GM13977 (cell line): ENCODE measurements around the gene ERFE.

Experiments used
- DNase-seq: peaks from one replicate; pipeline ENCODE4 v3.0.0; 2012; ENCODE audit warnings: low spot score
- in situ Hi-C: fragments of 300-500 bp; cut with MboI; formaldehyde crosslinking; loops from one replicate; pipeline ENCODE4 v1.12.0; 2022; ENCODE audit warnings: low sequenced_read_pairs, low pct_unique_long_range_greater_than_20kb, mixed read lengths, inconsistent platforms; ENCODE audit not compliant: unreplicated experiment
- TF ChIP-seq, protein P1 (sequence below): IDR thresholded peaks from 2 replicates; pipeline ENCODE4 v1.5.1; 2012; ENCODE audit warnings: mild to moderate bottlenecking, control low read depth; ENCODE audit not compliant: insufficient read depth; ENCODE audit errors: extremely low read depth, missing control alignments

The ERFE gene

DNA sequence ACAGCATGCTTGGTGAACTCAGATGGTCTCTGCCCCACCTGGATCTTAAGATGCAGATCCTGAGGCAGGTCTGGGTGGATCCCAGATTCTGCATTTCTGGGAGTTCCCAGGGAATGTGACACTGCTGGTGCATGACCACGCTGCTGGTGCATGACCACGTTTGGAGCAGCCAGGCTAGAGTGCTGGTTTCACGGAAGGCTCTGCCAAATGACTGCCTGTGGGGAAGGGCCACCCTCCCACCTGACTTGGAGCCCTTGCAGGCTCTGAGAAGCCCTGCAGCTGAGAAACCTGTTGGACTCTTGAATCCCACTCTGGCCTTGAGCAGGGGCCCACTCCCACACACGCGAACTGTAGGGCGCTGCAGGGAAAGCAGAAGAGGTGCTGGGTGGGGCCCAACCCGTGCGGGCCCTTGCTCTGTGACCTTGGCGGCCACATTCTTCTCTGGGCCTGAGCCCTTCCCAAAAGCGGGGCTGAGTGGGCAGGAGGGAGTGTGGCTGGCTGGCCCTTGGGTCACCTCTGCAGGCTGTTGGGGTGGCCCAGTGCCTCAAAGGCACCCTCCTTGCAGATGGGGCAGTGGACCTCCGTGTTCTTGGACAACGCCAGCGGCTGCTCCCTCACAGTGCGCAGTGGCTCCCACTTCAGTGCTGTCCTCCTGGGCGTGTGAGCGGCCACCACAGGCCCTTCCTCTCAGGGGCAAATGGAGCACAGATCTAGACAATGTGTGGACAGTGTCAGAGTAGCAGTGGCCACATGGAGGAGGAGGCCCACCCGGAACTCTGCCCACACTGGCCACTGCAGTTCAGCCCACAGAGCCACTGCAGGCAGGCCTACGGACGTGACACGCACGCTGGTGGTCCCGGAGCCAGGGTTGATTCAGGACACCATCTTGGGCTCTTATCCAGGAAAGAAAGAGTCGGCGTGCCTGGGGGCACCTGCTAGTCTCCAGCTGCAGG is 7.9 kb downstream of the ERFE start:
- in situ Hi-C loops, result no loop called here
- no peak for DNase-seq
- TF ChIP-seq, protein P1, sequence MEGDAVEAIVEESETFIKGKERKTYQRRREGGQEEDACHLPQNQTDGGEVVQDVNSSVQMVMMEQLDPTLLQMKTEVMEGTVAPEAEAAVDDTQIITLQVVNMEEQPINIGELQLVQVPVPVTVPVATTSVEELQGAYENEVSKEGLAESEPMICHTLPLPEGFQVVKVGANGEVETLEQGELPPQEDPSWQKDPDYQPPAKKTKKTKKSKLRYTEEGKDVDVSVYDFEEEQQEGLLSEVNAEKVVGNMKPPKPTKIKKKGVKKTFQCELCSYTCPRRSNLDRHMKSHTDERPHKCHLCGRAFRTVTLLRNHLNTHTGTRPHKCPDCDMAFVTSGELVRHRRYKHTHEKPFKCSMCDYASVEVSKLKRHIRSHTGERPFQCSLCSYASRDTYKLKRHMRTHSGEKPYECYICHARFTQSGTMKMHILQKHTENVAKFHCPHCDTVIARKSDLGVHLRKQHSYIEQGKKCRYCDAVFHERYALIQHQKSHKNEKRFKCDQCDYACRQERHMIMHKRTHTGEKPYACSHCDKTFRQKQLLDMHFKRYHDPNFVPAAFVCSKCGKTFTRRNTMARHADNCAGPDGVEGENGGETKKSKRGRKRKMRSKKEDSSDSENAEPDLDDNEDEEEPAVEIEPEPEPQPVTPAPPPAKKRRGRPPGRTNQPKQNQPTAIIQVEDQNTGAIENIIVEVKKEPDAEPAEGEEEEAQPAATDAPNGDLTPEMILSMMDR, result no peak

DNA sequence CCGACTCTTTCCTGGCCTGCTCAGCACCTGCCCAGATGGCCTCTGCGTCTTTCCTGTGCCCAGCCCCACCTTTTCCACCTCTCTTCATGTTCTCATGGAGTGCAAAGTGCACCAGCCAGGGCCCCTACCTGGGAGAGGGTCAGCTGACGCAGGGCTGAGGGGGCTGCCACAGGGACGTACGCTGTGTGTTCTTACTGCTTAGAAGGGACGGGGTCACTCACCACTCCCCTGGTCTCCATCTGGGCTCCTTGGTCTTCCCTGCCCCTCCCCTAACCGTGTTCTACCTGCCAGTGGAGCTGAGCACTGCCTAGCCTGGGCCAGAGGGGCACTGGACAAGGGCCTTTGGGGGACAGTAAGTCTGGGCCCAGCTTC is 8.6 kb downstream of the ERFE start:
- TF ChIP-seq, protein P1, result no peak
- no peak for DNase-seq
- in situ Hi-C loops, result no loop called here

DNA sequence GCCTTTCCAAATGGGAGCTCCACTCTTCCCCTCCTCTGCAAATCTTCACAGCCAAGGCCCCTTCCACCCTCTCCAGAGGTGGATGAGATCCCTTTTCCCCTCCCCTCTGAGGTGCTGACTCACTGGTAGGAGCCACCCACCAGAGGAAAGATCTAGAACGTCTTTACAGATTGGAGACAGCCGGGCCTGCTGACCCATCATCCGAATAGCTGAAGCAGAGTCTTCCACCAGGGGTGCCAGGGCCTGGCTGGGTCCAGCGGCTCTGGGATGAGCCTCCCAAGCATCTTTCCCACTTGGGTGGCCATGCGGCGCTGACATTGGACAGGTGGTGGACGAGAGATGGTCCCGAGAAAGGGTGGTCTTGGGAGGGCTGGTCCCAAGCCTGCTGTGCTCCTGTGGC is 9.0 kb downstream of the ERFE start:
- in situ Hi-C loops, result no loop called here
- TF ChIP-seq, protein P1, result no peak
- no peak for DNase-seq

DNA sequence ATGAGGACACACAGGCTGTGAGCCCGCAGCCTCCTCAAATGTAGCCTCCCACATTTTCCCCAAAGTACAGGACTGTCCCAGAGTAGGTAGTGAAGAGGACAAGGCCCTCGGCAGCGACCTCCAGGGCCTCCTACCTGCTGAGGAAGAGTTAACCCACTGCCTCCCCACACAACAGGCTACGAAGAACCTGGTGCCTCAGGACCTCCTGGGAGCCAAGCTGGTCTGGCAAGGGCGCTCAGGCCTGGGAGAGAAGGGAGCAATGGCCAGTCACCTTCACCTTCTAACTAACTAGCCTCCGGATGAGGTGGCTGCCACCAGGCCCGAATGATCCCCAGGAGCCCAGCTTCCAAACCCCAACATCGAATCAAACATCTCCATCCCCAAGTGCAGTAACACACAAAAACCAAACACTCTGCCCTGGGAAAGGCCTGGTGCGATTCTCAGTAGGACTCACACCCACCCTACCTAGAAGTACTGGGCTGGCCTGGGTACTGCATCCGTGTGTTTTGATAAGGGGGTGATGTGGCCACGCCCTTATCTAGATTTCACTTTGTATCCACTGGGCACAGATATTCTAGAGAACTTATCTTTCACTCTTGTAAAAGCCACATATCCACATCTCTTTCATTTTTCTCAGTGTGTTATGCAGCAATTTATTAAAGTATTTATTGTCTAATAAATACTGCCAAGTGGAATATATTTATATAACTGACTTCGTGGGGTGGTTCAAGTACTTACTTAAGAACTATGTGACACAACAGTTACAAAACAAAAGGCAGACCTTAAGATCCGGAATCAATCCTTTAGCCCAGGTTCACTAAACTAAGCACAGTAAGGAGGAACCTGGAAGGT is 9.7 kb downstream of the ERFE start:
- DNase-seq, result peak; percentile 22
- in situ Hi-C loops, result no loop called here
- TF ChIP-seq, protein P1, result no peak

DNA sequence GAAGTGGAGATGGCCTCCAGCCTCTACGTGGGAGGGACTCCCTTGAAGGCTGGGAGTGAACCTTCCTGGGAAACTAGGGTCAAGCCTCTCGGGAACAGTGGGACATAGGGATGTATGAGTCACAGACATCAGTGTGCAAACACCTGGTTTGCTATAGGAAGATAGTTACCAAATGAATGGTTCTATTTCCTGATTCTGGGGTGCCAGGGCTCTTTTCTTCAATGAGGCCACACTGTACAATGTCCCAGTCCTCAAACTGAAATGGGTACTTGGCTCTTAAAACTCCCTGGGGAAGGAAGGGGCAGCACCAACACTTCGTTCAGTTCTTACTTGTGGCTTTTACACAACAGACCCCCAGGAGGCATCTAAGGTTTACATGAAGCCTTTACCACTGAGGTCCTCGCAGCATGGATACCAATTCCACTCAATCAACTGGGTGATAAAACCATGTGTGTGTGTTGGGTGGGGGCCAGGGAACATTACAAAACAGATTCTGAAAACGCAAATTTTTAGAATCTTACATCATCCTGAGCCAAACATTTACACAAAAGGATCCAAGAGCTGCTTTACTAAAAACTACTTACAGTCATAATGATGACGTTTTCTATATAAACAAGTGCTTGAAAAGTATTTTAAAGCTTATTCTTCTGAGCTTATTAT is 10.4 kb downstream of the ERFE start:
- TF ChIP-seq, protein P1, result no peak
- in situ Hi-C loops, result no loop called here
- peak; percentile 23 for DNase-seq

DNA sequence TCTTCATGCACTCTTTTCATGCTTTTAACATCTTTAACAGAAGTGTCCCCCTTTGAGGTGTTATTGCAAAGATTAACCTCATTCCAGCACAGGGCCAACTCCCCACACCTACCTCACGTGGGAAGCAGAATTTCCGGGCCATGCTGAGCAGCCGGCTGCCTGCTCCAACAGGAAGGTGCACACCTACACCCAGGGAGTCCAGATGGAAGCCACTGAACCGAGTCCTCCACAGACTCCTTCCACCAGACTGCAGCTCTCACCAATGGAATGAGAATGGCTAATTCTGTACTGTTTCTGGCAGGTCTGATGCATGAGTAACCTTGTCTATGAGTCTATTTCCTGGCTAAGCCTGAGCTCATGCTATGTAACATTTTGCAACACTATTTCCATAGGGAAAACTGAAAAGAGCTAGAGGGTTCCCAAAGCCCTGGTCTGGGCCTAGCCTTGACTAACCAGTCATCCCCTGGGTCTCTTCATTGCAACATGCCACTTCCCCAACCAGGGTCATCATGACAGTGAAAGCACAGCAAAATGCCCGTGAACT is 11.0 kb downstream of the ERFE start:
- in situ Hi-C loops, result no loop called here
- TF ChIP-seq, protein P1, result no peak
- peak; percentile 23 for DNase-seq
